Mesothelial cell of epicardium (in vitro differentiated cells): ENCODE results near the gene MPZL3. TPM values are rescaled to one million over a fixed set of nuclear protein-coding genes. Genes with fewer than 3 reads are reported as not detected.

Source experiments
- DNase-seq, 2 experiments: peaks; one replicate each; pipeline ENCODE4 v3.0.0; 2021; ENCODE audit warnings: low spot score in 2 of 2; ENCODE audit not compliant: unreplicated experiment in 2 of 2
- H3K27ac Mint-ChIP-seq: 2 replicates; pipeline ENCODE4 v1.8.0; 2021; ENCODE audit warnings: mixed read lengths
- H3K27me3 Mint-ChIP-seq: 2 replicates; pipeline ENCODE4 v1.8.0; 2021; ENCODE audit warnings: low read depth, mixed read lengths
- H3K36me3 Mint-ChIP-seq: 2 replicates; pipeline ENCODE4 v1.8.0; 2021; ENCODE audit warnings: mixed read lengths
- H3K4me1 Mint-ChIP-seq: 2 replicates; pipeline ENCODE4 v1.8.0; 2021; ENCODE audit warnings: mixed read lengths
- H3K4me3 Mint-ChIP-seq: 2 replicates; pipeline ENCODE4 v1.8.0; 2021; ENCODE audit warnings: mild to moderate bottlenecking, moderate library complexity, mixed read lengths
- H3K9me3 Mint-ChIP-seq: 2 replicates; pipeline ENCODE4 v1.8.0; 2021; ENCODE audit warnings: mixed read lengths
- total RNA-seq: library from RNA; stranded (reverse); gene quantifications from 3 replicates; pipeline ENCODE4 v1.2.1, GENCODE V29; 2021
- TF ChIP-seq, protein P1 (sequence below): fragments of 200-600 bp; sonication (generic); IDR thresholded peaks from one replicate; pipeline ENCODE4 v1.5.0; 2021; ENCODE audit warnings: antibody characterized with exemption; ENCODE audit not compliant: unreplicated experiment

MPZL3 gene, protein sequence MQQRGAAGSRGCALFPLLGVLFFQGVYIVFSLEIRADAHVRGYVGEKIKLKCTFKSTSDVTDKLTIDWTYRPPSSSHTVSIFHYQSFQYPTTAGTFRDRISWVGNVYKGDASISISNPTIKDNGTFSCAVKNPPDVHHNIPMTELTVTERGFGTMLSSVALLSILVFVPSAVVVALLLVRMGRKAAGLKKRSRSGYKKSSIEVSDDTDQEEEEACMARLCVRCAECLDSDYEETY
- total RNA-seq: 5.0 to 5.7 TPM (median 5.2 TPM) in 3 replicates

DNA sequence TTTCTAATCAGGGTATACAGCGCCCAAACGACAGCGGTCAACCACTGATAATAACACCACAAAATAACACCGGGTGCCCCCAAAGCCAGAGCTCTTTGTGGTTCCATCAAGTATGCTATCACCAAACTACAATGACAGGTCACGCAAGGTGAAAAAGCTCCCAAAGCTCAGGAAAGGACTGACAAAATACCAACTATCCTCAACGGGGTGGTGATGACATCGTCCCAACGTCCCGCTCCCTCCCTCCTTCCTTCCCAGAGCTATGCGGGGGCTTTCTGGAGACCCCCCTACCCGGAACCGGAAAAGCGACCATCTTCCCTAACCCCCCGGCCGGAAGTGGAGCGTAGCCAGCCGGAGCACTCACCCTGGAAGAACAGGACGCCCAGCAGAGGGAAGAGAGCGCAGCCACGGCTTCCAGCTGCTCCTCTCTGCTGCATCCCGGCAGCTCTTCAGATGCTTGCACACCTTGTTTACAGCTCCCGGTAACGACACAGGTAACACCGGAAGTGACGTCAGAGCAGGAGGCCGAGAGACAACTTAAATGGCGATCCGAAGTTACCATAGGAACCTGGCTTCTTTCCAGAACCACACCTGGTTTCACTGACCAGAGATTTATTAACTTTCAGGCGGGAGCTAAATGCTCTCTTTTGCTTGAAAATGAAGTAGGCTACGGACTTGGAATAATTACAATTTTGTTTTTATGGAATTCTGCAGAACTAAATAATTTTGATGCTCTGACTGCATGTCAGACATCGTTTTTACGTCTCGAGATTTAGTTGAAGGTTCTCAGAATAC is at the start of gene MPZL3:
Gene MPZL3 (minus strand): TSS at position 508 of the 795 bp plus-strand sequence. CDS start 71 bp downstream, at position 437.
- TF ChIP-seq, protein P1, sequence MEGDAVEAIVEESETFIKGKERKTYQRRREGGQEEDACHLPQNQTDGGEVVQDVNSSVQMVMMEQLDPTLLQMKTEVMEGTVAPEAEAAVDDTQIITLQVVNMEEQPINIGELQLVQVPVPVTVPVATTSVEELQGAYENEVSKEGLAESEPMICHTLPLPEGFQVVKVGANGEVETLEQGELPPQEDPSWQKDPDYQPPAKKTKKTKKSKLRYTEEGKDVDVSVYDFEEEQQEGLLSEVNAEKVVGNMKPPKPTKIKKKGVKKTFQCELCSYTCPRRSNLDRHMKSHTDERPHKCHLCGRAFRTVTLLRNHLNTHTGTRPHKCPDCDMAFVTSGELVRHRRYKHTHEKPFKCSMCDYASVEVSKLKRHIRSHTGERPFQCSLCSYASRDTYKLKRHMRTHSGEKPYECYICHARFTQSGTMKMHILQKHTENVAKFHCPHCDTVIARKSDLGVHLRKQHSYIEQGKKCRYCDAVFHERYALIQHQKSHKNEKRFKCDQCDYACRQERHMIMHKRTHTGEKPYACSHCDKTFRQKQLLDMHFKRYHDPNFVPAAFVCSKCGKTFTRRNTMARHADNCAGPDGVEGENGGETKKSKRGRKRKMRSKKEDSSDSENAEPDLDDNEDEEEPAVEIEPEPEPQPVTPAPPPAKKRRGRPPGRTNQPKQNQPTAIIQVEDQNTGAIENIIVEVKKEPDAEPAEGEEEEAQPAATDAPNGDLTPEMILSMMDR: no peak
- Mint-ChIP-seq H3K9me3 (no peaks in the 10 kb centered on the region), H3K27ac (peak within 1 kb of the TSS; percentile 100), H3K4me1 (peaks cover 10% of the 10 kb centered on the region), H3K36me3 (peaks cover 3% of the 10 kb centered on the region), H3K27me3 (peaks cover 24% of the 10 kb centered on the region), H3K4me3 (peak within 1 kb of the TSS; percentile 96)
- peak; percentile 74 to 83 for DNase-seq

DNA sequence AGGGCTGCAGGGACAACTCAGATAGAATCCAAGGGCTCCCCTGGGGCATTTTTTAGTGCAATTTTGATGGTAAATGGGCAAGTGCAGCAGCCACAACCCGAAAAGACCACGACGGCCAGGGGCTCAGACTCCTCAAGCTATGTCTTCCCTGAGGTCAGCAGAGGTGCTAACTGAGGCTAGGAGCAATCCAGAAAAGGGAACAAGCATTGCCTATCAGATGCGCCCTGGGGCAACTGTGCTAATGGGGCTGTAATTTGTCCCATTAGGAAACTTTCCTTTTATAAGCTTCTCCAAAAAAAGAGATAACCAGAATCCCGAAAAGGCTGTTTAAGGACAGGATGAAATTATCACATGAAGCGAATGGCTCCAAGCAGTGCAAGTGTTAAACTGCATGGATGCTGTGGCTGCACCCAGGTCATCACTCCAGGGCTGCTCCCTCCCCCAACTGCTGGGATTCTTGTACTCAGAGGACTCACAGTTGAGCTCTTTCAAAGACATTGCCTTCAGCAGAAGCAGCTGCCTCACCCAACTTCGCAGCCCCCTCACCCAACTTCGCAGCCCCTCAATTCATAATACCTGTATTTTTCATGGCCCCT is 49.5 kb upstream of the MPZL3 start:
- TF ChIP-seq, protein P1: no peak

DNA sequence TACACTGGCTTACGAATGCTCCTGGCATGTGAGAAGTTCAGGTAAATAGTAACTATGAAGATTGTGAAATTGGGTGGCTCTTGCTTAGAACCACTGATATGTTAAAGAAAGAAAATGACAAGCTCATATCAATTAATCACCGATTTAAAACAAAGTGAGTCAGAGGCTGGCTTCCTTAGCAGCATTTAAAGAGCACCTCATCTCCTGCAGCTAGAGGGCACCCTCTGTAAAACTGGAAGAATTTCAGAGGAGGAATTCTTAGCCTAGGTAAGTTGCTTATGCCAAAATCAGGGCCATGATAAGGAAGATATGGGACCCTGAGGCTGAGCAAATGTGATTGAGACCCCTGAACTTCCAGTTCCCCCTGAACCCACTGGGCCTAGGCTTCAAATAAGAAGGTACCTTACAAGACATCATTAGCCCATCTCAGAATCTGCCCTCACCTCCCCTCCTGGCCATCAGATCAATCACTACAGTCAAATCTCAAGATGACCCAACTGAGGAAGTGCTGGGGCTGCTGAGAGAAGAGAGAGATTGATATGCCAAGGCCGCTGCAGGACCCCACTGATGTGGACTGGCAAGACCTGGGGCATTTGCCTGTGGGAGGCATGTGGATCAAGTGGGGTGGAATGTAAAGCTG is 43.8 kb upstream of the MPZL3 start:
- Mint-ChIP-seq H3K9me3 (no peaks in the 10 kb centered on the region), H3K27ac (no peak overlapping the region), H3K36me3 (no peaks in the 10 kb centered on the region), H3K4me1 (no peaks in the 10 kb centered on the region), H3K27me3 (peaks cover 62% of the 10 kb centered on the region), H3K4me3 (no peak overlapping the region)
- DNase-seq: no peak
- TF ChIP-seq, protein P1: no peak

More for the DNA sequence above, 49.5 kb upstream of the MPZL3 start:
- no peak overlapping the region for H3K27ac Mint-ChIP-seq
- no peak for DNase-seq
- peaks cover 58% of the 10 kb centered on the region for H3K27me3 Mint-ChIP-seq
- no peak overlapping the region for H3K4me3 Mint-ChIP-seq
- H3K36me3 Mint-ChIP-seq: no peaks in the 10 kb centered on the region
- no peaks in the 10 kb centered on the region for H3K4me1 Mint-ChIP-seq
- H3K9me3 Mint-ChIP-seq: no peaks in the 10 kb centered on the region

DNA sequence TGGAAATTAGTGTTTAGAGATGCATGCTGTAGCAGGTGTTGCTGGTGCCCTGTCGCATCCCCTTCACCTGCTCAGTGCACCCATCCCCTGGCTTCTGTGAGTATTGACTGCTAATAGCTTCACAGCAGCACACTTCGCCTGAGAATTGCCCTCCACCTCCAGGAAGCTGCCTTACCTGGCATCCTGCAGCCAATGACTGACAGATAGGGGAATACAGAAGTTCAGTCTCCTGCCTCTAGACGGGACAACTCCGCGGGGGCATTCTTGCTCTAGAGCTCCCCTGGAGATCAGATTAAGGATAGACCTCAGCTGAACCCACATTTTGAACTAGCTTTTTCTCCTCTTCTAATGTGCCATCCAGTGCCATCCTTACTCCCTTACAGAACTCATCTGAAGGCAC is 43.0 kb upstream of the MPZL3 start:
- TF ChIP-seq, protein P1: no peak
- H3K27me3 Mint-ChIP-seq: peaks cover 57% of the 10 kb centered on the region
- no peaks in the 10 kb centered on the region for H3K36me3 Mint-ChIP-seq
- H3K4me3 Mint-ChIP-seq: no peak overlapping the region
- DNase-seq: no peak
- H3K4me1 Mint-ChIP-seq: no peaks in the 10 kb centered on the region
- no peak overlapping the region for H3K27ac Mint-ChIP-seq
- no peaks in the 10 kb centered on the region for H3K9me3 Mint-ChIP-seq

DNA sequence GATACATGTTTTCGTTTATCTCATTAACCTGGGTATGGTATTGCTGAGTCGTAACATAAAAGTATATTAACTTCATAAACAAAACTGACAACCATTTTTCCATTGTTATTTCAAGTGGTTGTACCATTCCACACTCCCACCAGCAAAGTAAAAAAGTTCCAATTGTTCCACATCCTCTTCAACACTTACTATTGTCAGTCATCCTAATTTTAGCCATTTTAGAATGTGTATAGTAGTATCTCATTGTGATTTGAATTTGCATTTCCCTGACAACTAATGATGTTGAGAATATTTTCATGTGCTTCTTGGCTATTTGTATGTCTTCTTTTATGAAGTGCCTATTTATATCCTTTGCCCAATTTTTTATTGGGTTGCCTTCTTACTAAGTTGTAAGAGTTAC is 41.9 kb upstream of the MPZL3 start:
- Mint-ChIP-seq H3K9me3 (peaks cover 3% of the 10 kb centered on the region), H3K4me1 (peaks cover 2% of the 10 kb centered on the region), H3K27ac (no peak overlapping the region), H3K36me3 (no peaks in the 10 kb centered on the region), H3K27me3 (peaks cover 52% of the 10 kb centered on the region), H3K4me3 (no peak overlapping the region)
- DNase-seq: no peak
- TF ChIP-seq, protein P1: no peak
